Measurements from ENCODE around the gene APOB.

GRCh38 chr2:21013043-21013816, 30.6 kb downstream of the APOB start:
- TF ChIP-seq CTCF (conservative IDR thresholded peaks at IDR 0.05) (no peak), ZFX (IDR thresholded peaks at IDR 0.05) (no peak)

All from C4-2B (cell line).